ACC112 (cell line): ENCODE results near the gene WNT8A.
"Not testable (repeated sequence)": the region's sequence is repeated elsewhere in the genome, so short reads cannot be mapped to it uniquely, and the experiment has no call there.

Experiments
- H2AFZ ChIP-seq: fragments of 200-600 bp; sonication (generic); one replicate; pipeline ENCODE4 v1.6.0; 2017; ENCODE audit warnings: antibody characterized with exemption, low read length; ENCODE audit not compliant: unreplicated experiment
- H3K27ac ChIP-seq: fragments of 200-600 bp; sonication (generic); 2 replicates; pipeline ENCODE4 v1.5.1; 2014; ENCODE audit warnings: low read depth, mild to moderate bottlenecking, antibody characterized with exemption, low read length, moderate library complexity
- H3K27me3 ChIP-seq: fragments of 200-600 bp; sonication (generic); 2 replicates; pipeline ENCODE4 v1.6.1; 2014; ENCODE audit warnings: mild to moderate bottlenecking, antibody characterized with exemption, low read length, moderate library complexity, mixed read lengths; ENCODE audit not compliant: insufficient read depth
- H3K36me3 ChIP-seq: fragments of 200-600 bp; sonication (generic); 2 replicates; pipeline ENCODE4 v1.6.1; 2016; ENCODE audit warnings: mild to moderate bottlenecking, antibody characterized with exemption, low read length, moderate library complexity, mixed read lengths; ENCODE audit not compliant: insufficient read depth
- H3K4me1 ChIP-seq: fragments of 200-600 bp; sonication (generic); one replicate; pipeline ENCODE4 v1.6.1; 2016; ENCODE audit warnings: low read length, mixed read lengths; ENCODE audit not compliant: insufficient read depth, unreplicated experiment, control insufficient read depth
- H3K4me3 ChIP-seq: fragments of 200-600 bp; sonication (generic); 2 replicates; pipeline ENCODE4 v1.5.1; 2014; ENCODE audit warnings: mild to moderate bottlenecking, low read depth, low read length
- H3K79me2 ChIP-seq: fragments of 200-600 bp; sonication (generic); one replicate; pipeline ENCODE4 v1.6.0; 2016; ENCODE audit warnings: low read length; ENCODE audit not compliant: control insufficient read depth, unreplicated experiment, insufficient read depth

The WNT8A gene

GRCh38 chr5:138083702-138084101 lies at the start of gene WNT8A:
Gene WNT8A, plus strand, starts transcription at chr5:138084033. Its CDS starts 95 bp downstream, at chr5:138084128.
- Histone ChIP-seq H3K27me3 (peaks cover 6% of the 10 kb centered on the region; the same call in 1 of the 2 replicates), H3K4me3 (no peak within 1 kb of the TSS), H3K79me2 (no peaks in the 10 kb centered on the region), H3K36me3 (no peaks in the 10 kb centered on the region), H2AFZ (no peak within 1 kb of the TSS), H3K27ac (no peak within 1 kb of the TSS), H3K4me1 (no peaks in the 10 kb centered on the region)

GRCh38 chr5:138035605-138036537 lies 48.0 kb upstream of the WNT8A start:
- Histone ChIP-seq H3K36me3 (no peaks in the 10 kb centered on the region), H2AFZ (peak overlapping the region; percentile 74), H3K79me2 (peaks cover 15% of the 10 kb centered on the region), H3K27ac (no peak overlapping the region), H3K27me3 (no peaks in the 10 kb centered on the region), H3K4me1 (peaks cover 21% of the 10 kb centered on the region), H3K4me3 (no peak overlapping the region)

- Histone ChIP-seq H3K27me3 (no peaks in the 10 kb centered on the region), H3K4me1 (peaks cover 12% of the 10 kb centered on the region), H3K4me3 (no peak overlapping the region), H3K36me3 (no peaks in the 10 kb centered on the region), H2AFZ (no peak overlapping the region), H3K27ac (no peak overlapping the region), H3K79me2 (peaks cover 1% of the 10 kb centered on the region)
These were observed 46.6 kb upstream of the WNT8A start for GRCh38 chr5:138037271-138037670.

GRCh38 chr5:138037907-138038633 lies 45.8 kb upstream of the WNT8A start:
- no peak overlapping the region for H3K27ac ChIP-seq
- H3K79me2 ChIP-seq = no peaks in the 10 kb centered on the region
- peaks cover 12% of the 10 kb centered on the region for H3K4me1 ChIP-seq
- no peaks in the 10 kb centered on the region for H3K27me3 ChIP-seq
- H3K36me3 ChIP-seq = no peaks in the 10 kb centered on the region
- H3K4me3 ChIP-seq = no peak overlapping the region
- no peak overlapping the region for H2AFZ ChIP-seq

GRCh38 chr5:138038826-138039225 lies 45.0 kb upstream of the WNT8A start:
- Histone ChIP-seq H3K27ac (no peak overlapping the region), H3K79me2 (no peaks in the 10 kb centered on the region), H3K4me1 (peaks cover 7% of the 10 kb centered on the region), H3K36me3 (no peaks in the 10 kb centered on the region), H2AFZ (no peak overlapping the region), H3K4me3 (no peak overlapping the region), H3K27me3 (no peaks in the 10 kb centered on the region)

GRCh38 chr5:138045283-138045682 lies 38.5 kb upstream of the WNT8A start:
- not testable (repeated sequence) for H3K79me2 ChIP-seq, H3K27ac ChIP-seq, H2AFZ ChIP-seq, H3K27me3 ChIP-seq, H3K36me3 ChIP-seq, H3K4me3 ChIP-seq, H3K4me1 ChIP-seq

GRCh38 chr5:138051441-138052296 lies 32.2 kb upstream of the WNT8A start:
- Histone ChIP-seq H3K27me3 (peaks cover 10% of the 10 kb centered on the region; the same call in 1 of the 2 replicates), H3K4me1 (no peaks in the 10 kb centered on the region), H3K36me3 (no peaks in the 10 kb centered on the region), H2AFZ (no peak overlapping the region), H3K79me2 (no peaks in the 10 kb centered on the region), H3K27ac (no peak overlapping the region), H3K4me3 (no peak overlapping the region)

GRCh38 chr5:138052718-138053117 lies 31.1 kb upstream of the WNT8A start:
- not testable (repeated sequence) for H3K27ac ChIP-seq, H3K4me1 ChIP-seq, H3K36me3 ChIP-seq, H3K27me3 ChIP-seq, H3K79me2 ChIP-seq, H3K4me3 ChIP-seq, H2AFZ ChIP-seq

GRCh38 chr5:138053554-138053953 lies 30.3 kb upstream of the WNT8A start:
- H3K27ac ChIP-seq = no peak overlapping the region
- H2AFZ ChIP-seq = no peak overlapping the region
- H3K36me3 ChIP-seq = no peaks in the 10 kb centered on the region
- no peaks in the 10 kb centered on the region for H3K4me1 ChIP-seq
- H3K79me2 ChIP-seq = no peaks in the 10 kb centered on the region
- peaks cover 10% of the 10 kb centered on the region for H3K27me3 ChIP-seq
- no peak overlapping the region for H3K4me3 ChIP-seq

GRCh38 chr5:138054206-138054605 lies 29.6 kb upstream of the WNT8A start:
- no peak overlapping the region for H3K4me3 ChIP-seq
- H3K27me3 ChIP-seq = peaks cover 10% of the 10 kb centered on the region
- no peaks in the 10 kb centered on the region for H3K79me2 ChIP-seq
- H3K36me3 ChIP-seq = no peaks in the 10 kb centered on the region
- H3K27ac ChIP-seq = no peak overlapping the region
- no peaks in the 10 kb centered on the region for H3K4me1 ChIP-seq
- no peak overlapping the region for H2AFZ ChIP-seq
